ENCODE data around the gene ZNF687. TPM values are rescaled to one million over a fixed set of nuclear protein-coding genes. Genes with fewer than 3 reads are reported as not detected.
"Not testable (repeated sequence)": the region's sequence is repeated elsewhere in the genome, so short reads cannot be mapped to it uniquely, and the experiment has no call there.

ZNF687 gene
- total RNA-seq, 2 experiments from 2014 or later = 20.9 to 31.6 TPM

DNA sequence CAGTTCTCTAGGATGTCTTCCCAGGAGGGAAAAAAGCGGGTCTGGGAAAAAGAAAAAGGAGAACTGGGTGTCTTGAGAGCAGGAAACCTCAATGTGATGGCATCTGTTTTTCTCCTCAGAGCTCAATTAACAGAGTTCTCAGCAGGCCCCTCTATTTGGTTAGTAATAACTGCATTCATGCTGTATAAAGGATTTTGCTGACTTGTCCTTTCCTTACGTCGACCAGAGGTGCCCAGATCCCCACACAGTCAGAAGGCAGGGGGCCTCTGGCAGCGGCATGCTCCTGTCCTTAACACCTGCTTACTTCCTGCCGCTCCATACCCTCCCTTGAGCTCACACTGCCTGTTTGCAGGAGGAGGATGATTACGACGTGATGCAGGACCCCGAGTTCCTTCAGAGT is 15.3 kb upstream of the ZNF687 start:
- H3K4me1 ChIP-seq (ENCODE audit: insufficient read depth, low read length, poor library complexity, severe bottlenecking) = no peaks in the 10 kb centered on the region
- POLR2A ChIA-PET = interaction anchor here (0.6 kb wide), 1 partner anchor 85 kb away, joined by 3 read pairs; no protein-coding TSS in a partner anchor
- no peak overlapping the region for H2AFZ ChIP-seq (ENCODE audit: low read length)
- CTCF ChIA-PET (ENCODE audit: unreplicated experiment) = no interaction called here
- H3K27ac ChIP-seq (ENCODE audit: low read depth, low read length, poor library complexity, severe bottlenecking) = no peak overlapping the region
- H3K9me2 ChIP-seq (ENCODE audit: insufficient read depth, low read length) = no peaks in the 10 kb centered on the region
- intact Hi-C loops (cut with micrococcal nuclease; ENCODE audit: unreplicated experiment) = no loop called here
- H3K9me3 ChIP-seq (ENCODE audit: low read length) = no peaks in the 10 kb centered on the region
- no peak for DNase-seq (ENCODE audit: low spot score)
- no peaks in the 10 kb centered on the region for H3K79me2 ChIP-seq (ENCODE audit: insufficient read depth, low read depth, low read length)
- H3K36me3 ChIP-seq (ENCODE audit: insufficient read depth, low read length) = peaks cover 73% of the 10 kb centered on the region
- no peak overlapping the region for H3K4me3 ChIP-seq (ENCODE audit: low read depth, low read length, poor library complexity, severe bottlenecking)
- TF ChIP-seq, protein P1, sequence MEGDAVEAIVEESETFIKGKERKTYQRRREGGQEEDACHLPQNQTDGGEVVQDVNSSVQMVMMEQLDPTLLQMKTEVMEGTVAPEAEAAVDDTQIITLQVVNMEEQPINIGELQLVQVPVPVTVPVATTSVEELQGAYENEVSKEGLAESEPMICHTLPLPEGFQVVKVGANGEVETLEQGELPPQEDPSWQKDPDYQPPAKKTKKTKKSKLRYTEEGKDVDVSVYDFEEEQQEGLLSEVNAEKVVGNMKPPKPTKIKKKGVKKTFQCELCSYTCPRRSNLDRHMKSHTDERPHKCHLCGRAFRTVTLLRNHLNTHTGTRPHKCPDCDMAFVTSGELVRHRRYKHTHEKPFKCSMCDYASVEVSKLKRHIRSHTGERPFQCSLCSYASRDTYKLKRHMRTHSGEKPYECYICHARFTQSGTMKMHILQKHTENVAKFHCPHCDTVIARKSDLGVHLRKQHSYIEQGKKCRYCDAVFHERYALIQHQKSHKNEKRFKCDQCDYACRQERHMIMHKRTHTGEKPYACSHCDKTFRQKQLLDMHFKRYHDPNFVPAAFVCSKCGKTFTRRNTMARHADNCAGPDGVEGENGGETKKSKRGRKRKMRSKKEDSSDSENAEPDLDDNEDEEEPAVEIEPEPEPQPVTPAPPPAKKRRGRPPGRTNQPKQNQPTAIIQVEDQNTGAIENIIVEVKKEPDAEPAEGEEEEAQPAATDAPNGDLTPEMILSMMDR (conservative IDR thresholded peaks at IDR 0.05; ENCODE audit: low read length) = no peak
- no peak for TF ChIP-seq EZH2phosphoT487 (IDR thresholded peaks at IDR 0.05; ENCODE audit: borderline replicate concordance, low read depth, low read length)
- H3K4me2 ChIP-seq (ENCODE audit: low read length) = no peak overlapping the region
- no peaks in the 10 kb centered on the region; the same call in 1 of the 2 replicates for H4K20me1 ChIP-seq (ENCODE audit: insufficient read depth, low read length)
- BruUV-seq (replicated peaks) = no TSS peak

DNA sequence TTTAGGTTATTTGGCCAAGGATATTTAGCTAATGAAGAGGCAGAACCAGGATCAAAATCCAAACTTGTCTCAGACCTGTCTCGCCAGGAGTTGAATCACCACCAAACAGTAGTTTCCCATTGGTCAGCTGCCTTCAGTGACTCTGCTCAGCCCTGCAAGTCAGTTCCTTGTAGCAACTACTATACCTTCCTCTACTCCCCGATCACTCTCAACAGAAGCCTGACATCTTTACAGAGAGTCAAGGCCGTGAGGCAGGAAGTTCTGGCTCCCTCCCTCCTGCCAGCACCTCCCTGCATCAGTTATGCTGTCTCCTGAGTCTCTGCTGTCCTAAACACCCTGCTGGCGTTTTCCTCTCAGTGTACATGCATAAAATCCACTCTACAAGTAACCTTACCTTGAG is 14.3 kb upstream of the ZNF687 start:
- CTCF ChIA-PET (ENCODE audit: unreplicated experiment) = no interaction called here
- POLR2A ChIA-PET = no interaction called here
- no peak overlapping the region for H2AFZ ChIP-seq (ENCODE audit: low read length)
- DNase-seq (ENCODE audit: low spot score) = no peak
- H3K4me3 ChIP-seq (ENCODE audit: low read depth, low read length, poor library complexity, severe bottlenecking) = no peak overlapping the region
- intact Hi-C loops (cut with micrococcal nuclease; ENCODE audit: unreplicated experiment) = no loop called here
- no peaks in the 10 kb centered on the region for H3K4me1 ChIP-seq (ENCODE audit: insufficient read depth, low read length, poor library complexity, severe bottlenecking)
- no peak overlapping the region for H3K4me2 ChIP-seq (ENCODE audit: low read length)
- no TSS peak for BruUV-seq (replicated peaks)
- H3K36me3 ChIP-seq (ENCODE audit: insufficient read depth, low read length) = peaks cover 63% of the 10 kb centered on the region
- no peaks in the 10 kb centered on the region for H3K9me2 ChIP-seq (ENCODE audit: insufficient read depth, low read length)
- H3K79me2 ChIP-seq (ENCODE audit: insufficient read depth, low read depth, low read length) = no peaks in the 10 kb centered on the region
- H3K9me3 ChIP-seq (ENCODE audit: low read length) = no peaks in the 10 kb centered on the region
- no peaks in the 10 kb centered on the region; the same call in 1 of the 2 replicates for H4K20me1 ChIP-seq (ENCODE audit: insufficient read depth, low read length)
- TF ChIP-seq, protein P1 (conservative IDR thresholded peaks at IDR 0.05; ENCODE audit: low read length) = no peak
- no peak for TF ChIP-seq EZH2phosphoT487 (IDR thresholded peaks at IDR 0.05; ENCODE audit: borderline replicate concordance, low read depth, low read length)
- no peak overlapping the region for H3K27ac ChIP-seq (ENCODE audit: low read depth, low read length, poor library complexity, severe bottlenecking)

DNA sequence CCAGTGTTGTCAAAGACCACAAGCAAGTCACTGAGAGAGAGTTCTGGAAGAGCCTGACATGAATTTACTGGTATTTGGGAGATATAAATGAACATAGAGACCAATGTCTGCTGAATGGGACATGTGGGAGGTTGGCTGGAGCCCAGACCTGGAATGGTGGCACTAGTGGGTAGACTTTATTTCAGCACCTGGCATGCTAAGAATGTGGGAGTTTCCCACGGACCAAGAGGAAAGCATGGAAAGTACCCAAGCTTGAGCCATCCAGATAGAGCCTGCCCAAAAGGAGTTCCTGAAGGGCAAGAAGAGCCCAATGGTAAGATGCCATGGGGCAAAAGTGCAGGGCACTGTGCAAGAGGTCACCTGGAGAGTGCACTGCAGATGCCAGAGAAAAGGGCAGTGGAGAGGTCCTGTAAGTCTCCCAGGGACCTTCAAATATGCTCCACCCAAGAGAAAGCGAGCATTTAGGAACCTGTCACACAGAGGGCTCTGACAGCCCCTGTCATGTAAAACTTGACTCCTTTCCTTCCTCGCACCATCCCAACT is 8.1 kb upstream of the ZNF687 start:
- H3K9me2 ChIP-seq (ENCODE audit: insufficient read depth, low read length) = no peaks in the 10 kb centered on the region
- H3K4me3 ChIP-seq (ENCODE audit: low read depth, low read length, poor library complexity, severe bottlenecking) = no peak overlapping the region
- H3K4me1 ChIP-seq (ENCODE audit: insufficient read depth, low read length, poor library complexity, severe bottlenecking) = peaks cover 13% of the 10 kb centered on the region
- no peak overlapping the region for H3K4me2 ChIP-seq (ENCODE audit: low read length)
- TF ChIP-seq, protein P1 (conservative IDR thresholded peaks at IDR 0.05; ENCODE audit: low read length) = no peak
- no peak for TF ChIP-seq EZH2phosphoT487 (IDR thresholded peaks at IDR 0.05; ENCODE audit: borderline replicate concordance, low read depth, low read length)
- no peaks in the 10 kb centered on the region for H3K79me2 ChIP-seq (ENCODE audit: insufficient read depth, low read depth, low read length)
- ChIA-PET POLR2A (interaction anchor here (0.5 to 0.8 kb wide), 2 partner anchors 12 to 23 kb away, joined by 4 read pairs; no protein-coding TSS in a partner anchor), CTCF (ENCODE audit: unreplicated experiment) (no interaction called here)
- no TSS peak for BruUV-seq (replicated peaks)
- no peaks in the 10 kb centered on the region for H3K9me3 ChIP-seq (ENCODE audit: low read length)
- DNase-seq (ENCODE audit: low spot score) = no peak
- intact Hi-C loops (cut with micrococcal nuclease; ENCODE audit: unreplicated experiment) = no loop called here
- no peak overlapping the region for H2AFZ ChIP-seq (ENCODE audit: low read length)
- no peaks in the 10 kb centered on the region for H4K20me1 ChIP-seq (ENCODE audit: insufficient read depth, low read length)
- no peak overlapping the region for H3K27ac ChIP-seq (ENCODE audit: low read depth, low read length, poor library complexity, severe bottlenecking)
- H3K36me3 ChIP-seq (ENCODE audit: insufficient read depth, low read length) = 0 out of 2 replicates have a peak, but pooled peaks cover 7% of the 10 kb centered on the region

DNA sequence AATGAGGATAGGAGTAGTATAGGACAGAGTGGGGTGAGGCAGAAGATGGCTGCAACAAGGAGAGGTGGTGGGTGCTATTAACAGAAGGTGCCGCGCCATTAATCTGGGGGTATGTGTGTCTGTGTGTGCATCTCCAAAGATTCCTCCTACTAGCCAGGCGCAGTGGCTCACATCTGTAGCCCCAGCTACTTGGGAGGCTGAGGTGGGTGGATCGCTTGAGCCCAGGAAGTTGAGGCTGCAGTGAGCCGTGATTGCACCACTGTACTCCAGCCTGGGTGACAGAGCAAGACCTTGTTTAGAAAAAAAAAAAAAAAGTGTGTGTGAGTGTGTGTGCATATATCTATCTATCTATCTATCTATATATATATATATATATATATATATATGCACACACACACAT is 6.8 kb upstream of the ZNF687 start:
- H3K27ac ChIP-seq (ENCODE audit: low read depth, low read length, poor library complexity, severe bottlenecking); H4K20me1 ChIP-seq (ENCODE audit: insufficient read depth, low read length); H3K4me3 ChIP-seq (ENCODE audit: low read depth, low read length, poor library complexity, severe bottlenecking); BruUV-seq (replicated peaks); H3K9me2 ChIP-seq (ENCODE audit: insufficient read depth, low read length); intact Hi-C loops (cut with micrococcal nuclease; ENCODE audit: unreplicated experiment); DNase-seq (ENCODE audit: low spot score); H2AFZ ChIP-seq (ENCODE audit: low read length); CTCF ChIA-PET (ENCODE audit: unreplicated experiment); H3K79me2 ChIP-seq (ENCODE audit: insufficient read depth, low read depth, low read length); H3K36me3 ChIP-seq (ENCODE audit: insufficient read depth, low read length); H3K9me3 ChIP-seq (ENCODE audit: low read length); H3K4me2 ChIP-seq (ENCODE audit: low read length): not testable (repeated sequence)
- POLR2A ChIA-PET = interaction anchor here (0.5 kb wide), 1 partner anchor 219 kb away, joined by 3 read pairs; no protein-coding TSS in a partner anchor
- H3K4me1 ChIP-seq (ENCODE audit: insufficient read depth, low read length, poor library complexity, severe bottlenecking) = peaks cover 13% of the 10 kb centered on the region

Measured in OCI-LY7 (cell line).